Measurements from ENCODE around the gene TRIM41.
A peak's percentile ranks its signal among the peaks of the same experiment; 100 is the strongest.
"Not testable (repeated sequence)": the region's sequence is repeated elsewhere in the genome, so short reads cannot be mapped to it uniquely, and the experiment has no call there.

Gene TRIM41

GRCh38 chr5:181223058-181223728, at the start of gene TRIM41:
Gene TRIM41, plus strand, starts transcription at chr5:181223281. Its CDS starts 719 bp downstream, at chr5:181224000.
- H3K4me3 ChIP-seq = peak within 1 kb of the TSS; percentile 61 to 83 (median 78)
- peak within 1 kb of the TSS; percentile 66 to 99 (median 93) for H3K27ac ChIP-seq

GRCh38 chr5:181173420-181174342, 49.4 kb upstream of the TRIM41 start:
- H3K27ac ChIP-seq = peak overlapping the region in 1 of 21 experiments; percentile 14

GRCh38 chr5:181176254-181176952, 46.7 kb upstream of the TRIM41 start:
- Histone ChIP-seq H3K4me3 (no peak overlapping the region), H3K27ac (no peak overlapping the region)

More at GRCh38 chr5:181173420-181174342, 49.4 kb upstream of the TRIM41 start:
- no peak overlapping the region for H3K4me3 ChIP-seq

DNA sequence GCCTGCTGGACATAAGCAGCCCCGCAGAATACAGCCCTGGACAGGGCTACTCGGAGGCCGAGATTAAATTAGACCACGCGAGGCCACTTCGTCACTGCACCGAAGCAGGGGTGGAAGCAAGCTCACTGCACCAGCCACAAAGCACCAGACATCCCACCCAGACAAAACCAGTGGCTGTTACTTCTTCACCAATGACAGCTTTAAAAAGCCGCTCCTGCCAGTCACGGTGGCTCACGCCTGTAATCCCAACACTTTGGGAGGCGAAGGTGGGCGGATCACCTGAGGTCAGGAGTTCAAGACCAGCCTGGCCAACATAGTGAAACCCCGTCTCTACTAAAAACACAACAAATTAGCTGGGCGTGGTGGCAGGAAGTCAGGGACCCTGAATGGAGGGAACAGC, 45.5 kb upstream of the TRIM41 start:
- not testable (repeated sequence) for H3K4me3 ChIP-seq, H3K27ac ChIP-seq

- no peak overlapping the region for H3K4me3 ChIP-seq
- H3K27ac ChIP-seq = no peak overlapping the region
Measured at GRCh38 chr5:181181650-181182565, 41.2 kb upstream of the TRIM41 start.

- Histone ChIP-seq H3K4me3 (no peak overlapping the region), H3K27ac (no peak overlapping the region)
Measured at GRCh38 chr5:181182651-181183050, 40.4 kb upstream of the TRIM41 start.

- H3K4me3 ChIP-seq = peak overlapping the region; percentile 36 to 51 (median 50)
- H3K27ac ChIP-seq = peak overlapping the region in 8 of 21 experiments; percentile 4 to 82 (median 43)
Measured at GRCh38 chr5:181184845-181185216, 38.2 kb upstream of the TRIM41 start.

GRCh38 chr5:181185560-181185959, 37.5 kb upstream of the TRIM41 start:
- Histone ChIP-seq H3K4me3 (no peak overlapping the region), H3K27ac (no peak overlapping the region)

- H3K4me3 ChIP-seq = no peak overlapping the region
- H3K27ac ChIP-seq = no peak overlapping the region
Measured at GRCh38 chr5:181186022-181186421, 37.1 kb upstream of the TRIM41 start.

DNA sequence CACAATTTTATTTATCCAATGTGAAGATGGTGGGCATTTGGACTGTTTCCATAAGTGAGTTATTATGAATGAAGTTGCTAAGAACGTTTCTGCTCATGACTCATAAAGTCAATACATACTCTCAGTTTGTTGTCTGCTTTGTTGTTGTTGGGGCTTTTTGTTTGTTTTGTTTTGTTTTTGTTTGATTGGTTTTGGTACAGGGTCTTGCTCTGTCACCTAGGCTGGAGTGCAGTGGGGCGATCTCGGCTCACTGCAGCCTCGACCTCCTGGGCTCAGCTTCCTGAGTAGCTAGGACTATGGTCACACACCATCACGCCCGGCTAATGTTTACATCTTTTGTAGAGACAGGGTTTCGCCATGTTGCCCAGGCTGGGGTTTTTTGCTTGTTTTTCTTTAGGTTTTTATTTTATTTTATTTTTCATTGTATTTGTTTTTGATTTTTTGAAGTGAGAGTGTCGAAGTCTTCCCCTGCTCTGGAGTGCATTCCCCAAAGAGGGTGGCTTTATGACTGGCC, 36.0 kb upstream of the TRIM41 start:
- no peak overlapping the region for H3K4me3 ChIP-seq
- H3K27ac ChIP-seq = peak overlapping the region in 1 of 21 experiments; percentile 12

DNA sequence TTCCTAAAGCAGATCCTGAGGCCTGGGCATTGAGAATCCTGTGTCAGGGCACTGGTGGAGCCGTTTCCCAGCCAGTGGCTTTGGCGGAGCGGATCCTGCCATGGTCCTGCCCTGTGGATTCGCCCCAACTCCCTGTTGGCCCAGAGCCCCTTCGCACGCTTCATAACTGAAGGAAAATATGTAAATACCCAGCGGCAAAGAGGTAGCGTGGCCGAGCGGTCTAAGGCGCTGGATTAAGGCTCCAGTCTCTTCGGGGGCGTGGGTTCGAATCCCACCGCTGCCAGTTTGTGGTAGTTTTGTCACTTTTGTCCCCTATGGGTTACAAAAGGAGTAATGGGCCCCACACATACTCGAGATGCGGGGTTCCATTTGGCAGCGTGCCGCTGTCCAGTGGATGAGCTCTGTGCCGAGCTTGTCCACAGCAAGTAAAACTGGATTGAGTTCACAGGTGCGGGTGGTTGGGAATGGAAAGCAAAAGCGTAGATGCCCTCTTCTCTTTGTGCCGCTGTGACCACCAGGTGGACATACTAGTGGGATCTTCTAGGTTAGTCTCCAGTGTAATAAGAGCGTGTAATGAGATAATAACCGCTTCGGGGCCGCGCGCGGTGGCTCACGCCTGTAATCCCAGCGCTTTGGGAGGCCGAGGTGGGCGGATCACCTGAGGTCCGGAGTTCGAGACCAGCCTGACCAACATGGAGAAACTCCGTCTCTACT, 35.4 kb upstream of the TRIM41 start:
- peak overlapping the region in 4 of 7 experiments; percentile 60 to 78 (median 70) for H3K4me3 ChIP-seq
- H3K27ac ChIP-seq = peak overlapping the region in 4 of 21 experiments; percentile 1 to 73 (median 17)

- H3K27ac ChIP-seq = peak overlapping the region in 18 of 21 experiments; percentile 6 to 95 (median 62)
- peak overlapping the region; percentile 60 to 78 (median 71) for H3K4me3 ChIP-seq
Measured at GRCh38 chr5:181188700-181189362, 34.2 kb upstream of the TRIM41 start.

DNA sequence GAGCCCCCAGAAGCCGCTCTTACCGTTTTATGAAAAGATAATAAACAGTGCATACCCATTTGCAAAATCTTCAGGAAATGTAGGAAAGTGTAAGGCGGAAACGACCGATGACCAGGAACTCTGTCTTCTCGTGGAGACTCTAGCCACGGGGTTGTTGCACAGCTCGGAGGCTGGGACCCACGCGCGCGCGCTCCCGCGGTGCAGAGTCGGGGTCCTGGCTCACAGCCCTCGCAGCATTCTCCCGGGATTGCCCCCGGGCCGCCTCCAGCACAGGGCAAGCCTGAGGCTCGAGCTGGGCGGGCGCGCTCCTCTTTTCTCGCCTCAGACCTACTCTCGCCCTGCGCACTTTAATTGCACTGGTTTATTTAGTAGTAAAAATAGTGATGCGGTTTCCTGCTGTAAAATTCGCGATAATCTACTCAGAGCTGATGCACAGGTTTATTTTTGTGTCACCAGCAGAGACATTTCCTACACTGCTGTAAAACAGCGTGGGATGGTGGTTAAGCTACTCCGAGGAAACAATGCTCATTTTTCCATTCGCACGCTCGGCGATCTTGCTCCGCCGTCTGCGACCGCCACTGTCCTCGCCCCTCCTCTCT, 33.6 kb upstream of the TRIM41 start:
- H3K4me3 ChIP-seq = peak overlapping the region; percentile 60 to 78 (median 71)

GRCh38 chr5:181189962-181190710, 32.9 kb upstream of the TRIM41 start:
- Histone ChIP-seq H3K4me3 (peak overlapping the region; percentile 60 to 78 (median 71)), H3K27ac (peak overlapping the region in 18 of 21 experiments; percentile 37 to 95 (median 86))

More for the DNA sequence above, 33.6 kb upstream of the TRIM41 start:
- H3K27ac ChIP-seq = peak overlapping the region in 17 of 21 experiments; percentile 18 to 95 (median 69)

DNA sequence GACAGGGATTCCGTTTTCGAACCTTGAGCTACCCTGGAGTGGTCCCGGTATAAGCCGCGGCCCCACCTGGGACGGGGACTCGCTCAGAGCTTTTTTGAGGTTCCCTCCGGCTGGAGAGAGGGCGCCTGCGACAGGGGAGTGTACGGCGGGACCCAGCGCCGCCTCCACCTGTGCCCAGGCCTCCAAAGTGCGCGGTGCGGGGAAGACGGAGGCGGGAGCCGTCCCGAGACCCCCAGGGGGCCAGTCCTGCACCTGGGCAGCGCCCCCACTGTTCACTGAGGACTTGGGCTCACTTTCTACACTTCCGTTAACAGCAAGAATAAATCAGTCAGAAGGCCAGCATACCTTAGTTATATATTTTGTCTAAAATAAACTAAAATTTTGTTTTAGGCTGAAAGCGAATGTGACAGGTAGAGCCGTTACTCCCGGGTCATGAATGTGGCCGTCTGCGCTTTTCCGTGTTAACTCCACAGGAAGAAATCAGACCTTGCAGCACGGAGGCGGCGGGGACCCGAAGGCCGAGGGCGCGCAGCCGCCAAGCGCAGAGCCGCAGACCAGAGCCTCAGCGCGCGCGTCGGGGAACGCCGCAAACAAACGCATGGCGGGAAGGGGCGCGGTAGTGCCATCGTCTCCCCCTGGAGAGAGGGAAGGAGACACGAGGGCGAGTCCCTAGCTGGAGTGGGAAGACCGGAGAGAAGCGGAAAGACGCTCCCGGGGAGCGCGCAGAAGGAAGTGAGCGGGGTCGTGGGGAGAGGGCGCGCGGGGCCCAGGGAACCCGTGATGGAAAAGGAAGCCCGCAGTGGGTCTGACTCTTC, 32.2 kb upstream of the TRIM41 start:
- H3K27ac ChIP-seq = peak overlapping the region in 20 of 21 experiments; percentile 72 to 95 (median 90)
- peak overlapping the region; percentile 60 to 78 (median 71) for H3K4me3 ChIP-seq

Measured in skin epidermis (tissue), 12 donors.